Spleen (tissue), 7 donors: Measurements from ENCODE around the gene CCND2.

Experiments
- POLR2A ChIP-seq, 3 donors: fragments of 450-650 bp; IDR thresholded peaks; one replicate each; pipeline ENCODE4 v1.5.1; 2017; ENCODE audit warnings: antibody characterized with exemption in 3 of 3, mild to moderate bottlenecking in 1 of 3
- POLR2AphosphoS5 ChIP-seq, 3 donors: sonication (generic); formaldehyde crosslinking; IDR thresholded peaks; one replicate each; pipeline ENCODE4 v1.5.1; 2017; ENCODE audit warnings: antibody characterized with exemption in 3 of 3
- TF ChIP-seq, protein P1 (sequence below), 11 experiments: fragments of 200-600 bp in 7 of 11; fragments of 450-650 bp in 4 of 11; sonication (generic) in 4 of 11; IDR thresholded peaks in 8 of 11; conservative IDR thresholded peaks in 3 of 11; 1 replicate in 7 of 11; 2 replicates in 4 of 11; pipeline versions ENCODE4 v1.4.0 to v1.8.0; 2016 to 2021; ENCODE audit warnings: antibody characterized with exemption in 11 of 11, inconsistent platforms in 4 of 11, mild to moderate bottlenecking in 1 of 11
- donor health status: DM: no; HTN: no; CAD: no; lungs with moderate emphysema.
- donor health status: DM: no; HTN: no; CAD: no.
- donor health status: DM: no; HTN: no; CAD: no.

DNA sequence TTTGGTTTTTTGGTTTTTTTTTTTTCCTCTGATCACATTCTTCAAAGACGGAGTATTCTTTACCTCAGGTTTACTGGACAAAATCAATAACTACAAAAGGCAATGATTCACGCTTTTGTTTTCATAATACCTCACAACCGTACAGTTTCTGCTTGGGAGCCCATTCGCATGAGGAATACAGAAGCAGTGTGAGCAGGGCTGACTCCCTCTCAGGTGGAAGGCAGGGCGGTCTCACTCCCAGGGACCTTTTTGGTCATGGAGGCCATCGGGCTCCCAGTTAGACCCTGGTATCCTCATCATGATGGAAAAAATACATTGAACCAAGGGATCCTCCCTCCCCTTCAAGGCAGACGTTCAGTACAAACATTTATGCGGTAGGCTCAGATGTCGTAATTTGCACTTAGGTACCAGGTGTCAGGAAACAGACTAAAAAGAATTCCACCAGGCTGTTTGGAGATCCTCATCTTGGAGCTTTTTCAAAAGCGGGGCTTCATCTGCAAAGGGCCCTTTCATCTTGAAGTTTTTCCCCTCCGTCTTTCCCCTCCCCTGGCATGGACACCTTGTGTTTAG lies 28.5 kb downstream of the CCND2 start:
- TF ChIP-seq, protein P1, sequence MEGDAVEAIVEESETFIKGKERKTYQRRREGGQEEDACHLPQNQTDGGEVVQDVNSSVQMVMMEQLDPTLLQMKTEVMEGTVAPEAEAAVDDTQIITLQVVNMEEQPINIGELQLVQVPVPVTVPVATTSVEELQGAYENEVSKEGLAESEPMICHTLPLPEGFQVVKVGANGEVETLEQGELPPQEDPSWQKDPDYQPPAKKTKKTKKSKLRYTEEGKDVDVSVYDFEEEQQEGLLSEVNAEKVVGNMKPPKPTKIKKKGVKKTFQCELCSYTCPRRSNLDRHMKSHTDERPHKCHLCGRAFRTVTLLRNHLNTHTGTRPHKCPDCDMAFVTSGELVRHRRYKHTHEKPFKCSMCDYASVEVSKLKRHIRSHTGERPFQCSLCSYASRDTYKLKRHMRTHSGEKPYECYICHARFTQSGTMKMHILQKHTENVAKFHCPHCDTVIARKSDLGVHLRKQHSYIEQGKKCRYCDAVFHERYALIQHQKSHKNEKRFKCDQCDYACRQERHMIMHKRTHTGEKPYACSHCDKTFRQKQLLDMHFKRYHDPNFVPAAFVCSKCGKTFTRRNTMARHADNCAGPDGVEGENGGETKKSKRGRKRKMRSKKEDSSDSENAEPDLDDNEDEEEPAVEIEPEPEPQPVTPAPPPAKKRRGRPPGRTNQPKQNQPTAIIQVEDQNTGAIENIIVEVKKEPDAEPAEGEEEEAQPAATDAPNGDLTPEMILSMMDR (IDR thresholded peaks at IDR 0.05 in 8 of 11, conservative IDR thresholded peaks at IDR 0.05 in 3 of 11): no peak
- TF ChIP-seq POLR2AphosphoS5 (IDR thresholded peaks at IDR 0.05): no peak
- TF ChIP-seq POLR2A (IDR thresholded peaks at IDR 0.05): no peak
